IMR-90 (cell line): ENCODE measurements around the gene IKZF4.

ENCODE experiments used
- BHLHE40 ChIP-seq: fragments of 150-350 bp; IDR thresholded peaks from 2 replicates; pipeline ENCODE4 v1.6.1; 2016; ENCODE audit warnings: mild to moderate bottlenecking, low read depth, low read length
- CEBPB ChIP-seq: IDR thresholded peaks from 2 replicates; pipeline ENCODE4 v1.6.1; 2012; ENCODE audit warnings: low read depth, low read length, improper control_type of control experiment
- FOS ChIP-seq: fragments of 150-350 bp; IDR thresholded peaks from 2 replicates; pipeline ENCODE4 v1.6.1; 2016; ENCODE audit warnings: low read depth, low read length
- MAFK ChIP-seq: IDR thresholded peaks from 2 replicates; pipeline ENCODE4 v1.6.1; 2012; ENCODE audit warnings: low read depth, low read length, improper control_type of control experiment
- MXI1 ChIP-seq: IDR thresholded peaks from 2 replicates; pipeline ENCODE4 v1.6.1; 2012; ENCODE audit warnings: low read depth, mild to moderate bottlenecking, low read length, moderate library complexity, borderline replicate concordance
- NFE2L2 ChIP-seq: fragments of 150-350 bp; IDR thresholded peaks from 2 replicates; pipeline ENCODE4 v1.6.1; 2016; ENCODE audit warnings: low read depth, mild to moderate bottlenecking, low read length
- POLR2A ChIP-seq: IDR thresholded peaks from 2 replicates; pipeline ENCODE4 v1.6.1; 2012; ENCODE audit warnings: mild to moderate bottlenecking, low read depth, low read length
- RAD21 ChIP-seq: IDR thresholded peaks from 2 replicates; pipeline ENCODE4 v1.6.1; 2012; ENCODE audit warnings: low read length, improper control_type of control experiment
- RFX5 ChIP-seq: IDR thresholded peaks from 2 replicates; pipeline ENCODE4 v1.8.0; 2012; ENCODE audit warnings: low read depth, mild to moderate bottlenecking, low read length, moderate library complexity
- SMC3 ChIP-seq: fragments of 150-350 bp; IDR thresholded peaks from 2 replicates; pipeline ENCODE4 v1.6.1; 2016; ENCODE audit warnings: low read depth, mild to moderate bottlenecking, antibody characterized with exemption, low read length, moderate library complexity
- TF ChIP-seq, protein P1 (sequence below): conservative IDR thresholded peaks from 2 replicates; pipeline ENCODE4 v1.5.1; 2012; ENCODE audit warnings: mild to moderate bottlenecking, low read depth, low read length, improper control_type of control experiment

DNA sequence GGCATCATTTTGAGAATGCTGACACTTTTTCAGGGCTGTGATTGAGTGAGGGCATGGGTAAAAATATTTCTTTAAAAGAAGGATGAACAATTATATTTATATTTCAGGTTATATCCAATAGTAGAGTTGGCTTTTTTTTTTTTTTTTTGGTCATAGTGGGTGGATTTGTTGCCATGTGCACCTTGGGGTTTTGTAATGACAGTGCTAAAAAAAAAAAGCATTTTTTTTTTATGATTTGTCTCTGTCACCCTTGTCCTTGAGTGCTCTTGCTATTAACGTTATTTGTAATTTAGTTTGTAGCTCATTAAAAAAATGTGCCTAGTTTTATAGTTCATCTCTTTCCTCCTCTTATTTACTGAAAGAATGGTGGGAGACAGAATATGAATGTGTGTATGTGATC lies 48.4 kb upstream of the IKZF4 start:
- TF ChIP-seq, protein P1, sequence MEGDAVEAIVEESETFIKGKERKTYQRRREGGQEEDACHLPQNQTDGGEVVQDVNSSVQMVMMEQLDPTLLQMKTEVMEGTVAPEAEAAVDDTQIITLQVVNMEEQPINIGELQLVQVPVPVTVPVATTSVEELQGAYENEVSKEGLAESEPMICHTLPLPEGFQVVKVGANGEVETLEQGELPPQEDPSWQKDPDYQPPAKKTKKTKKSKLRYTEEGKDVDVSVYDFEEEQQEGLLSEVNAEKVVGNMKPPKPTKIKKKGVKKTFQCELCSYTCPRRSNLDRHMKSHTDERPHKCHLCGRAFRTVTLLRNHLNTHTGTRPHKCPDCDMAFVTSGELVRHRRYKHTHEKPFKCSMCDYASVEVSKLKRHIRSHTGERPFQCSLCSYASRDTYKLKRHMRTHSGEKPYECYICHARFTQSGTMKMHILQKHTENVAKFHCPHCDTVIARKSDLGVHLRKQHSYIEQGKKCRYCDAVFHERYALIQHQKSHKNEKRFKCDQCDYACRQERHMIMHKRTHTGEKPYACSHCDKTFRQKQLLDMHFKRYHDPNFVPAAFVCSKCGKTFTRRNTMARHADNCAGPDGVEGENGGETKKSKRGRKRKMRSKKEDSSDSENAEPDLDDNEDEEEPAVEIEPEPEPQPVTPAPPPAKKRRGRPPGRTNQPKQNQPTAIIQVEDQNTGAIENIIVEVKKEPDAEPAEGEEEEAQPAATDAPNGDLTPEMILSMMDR = no peak
- no peak for TF ChIP-seq RFX5
- TF ChIP-seq POLR2A = no peak
- TF ChIP-seq FOS = no peak
- no peak for TF ChIP-seq NFE2L2
- no peak for TF ChIP-seq MXI1
- no peak for TF ChIP-seq RAD21
- TF ChIP-seq BHLHE40 = no peak
- TF ChIP-seq CEBPB = no peak
- no peak for TF ChIP-seq SMC3
- no peak for TF ChIP-seq MAFK
